Measurements from ENCODE around the gene SPTBN4.

- TF ChIP-seq TCF12 (IDR thresholded peaks at IDR 0.05; ENCODE audit: low read depth): no peak
- TF ChIP-seq MAX (IDR thresholded peaks at IDR 0.05): no peak
Measured at GRCh38 chr19:40486017-40486416, 19.2 kb downstream of the SPTBN4 start.

Data from Ishikawa (cell line).